CD14-positive monocyte (primary cell): ENCODE data around the gene UBR1. TPM values are rescaled to one million over a fixed set of nuclear protein-coding genes. Genes with fewer than 3 reads are reported as not detected.

ENCODE experiments used
- DNase-seq, 3 donors: peaks; one replicate each; pipeline ENCODE4 v3.0.0-alpha.2; 2011 to 2022
- H2AFZ ChIP-seq: 2 replicates; pipeline ENCODE4 v1.6.0; 2012; ENCODE audit warnings: mild to moderate bottlenecking, low read depth, low read length, inconsistent platforms; ENCODE audit not compliant: insufficient read depth, poor library complexity, severe bottlenecking
- H3K27ac ChIP-seq, 2 donors: 1 replicate in 1 of 2; 2 replicates in 1 of 2; pipeline ENCODE4 v1.5.1; 2012 to 2013; ENCODE audit warnings: low read length in 2 of 2, control low read depth in 1 of 2, inconsistent platforms in 1 of 2, low read depth in 1 of 2, mild to moderate bottlenecking in 1 of 2
- H3K27me3 ChIP-seq, 2 donors: one replicate each; pipeline versions ENCODE4 v1.6.0 to v1.6.1; 2011 to 2013; ENCODE audit warnings: low read length in 2 of 2; ENCODE audit not compliant: control insufficient read depth in 2 of 2, insufficient read depth in 2 of 2
- H3K36me3 ChIP-seq, 2 donors: replicated peaks in 1 of 2; 1 replicate in 1 of 2; 2 replicates in 1 of 2; pipeline versions ENCODE4 v1.5.1 to v1.6.1; 2012 to 2013; ENCODE audit warnings: low read length in 2 of 2, control low read depth in 1 of 2, inconsistent platforms in 1 of 2, mild to moderate bottlenecking in 1 of 2; ENCODE audit not compliant: insufficient read depth in 2 of 2, control insufficient read depth in 1 of 2
- H3K4me1 ChIP-seq, 2 donors: 1 replicate in 1 of 2; 2 replicates in 1 of 2; pipeline versions ENCODE4 v1.5.1 to v1.6.1; 2012 to 2013; ENCODE audit warnings: low read length in 2 of 2, control low read depth in 1 of 2, inconsistent platforms in 1 of 2, mild to moderate bottlenecking in 1 of 2, moderate library complexity in 1 of 2; ENCODE audit not compliant: insufficient read depth in 2 of 2, control insufficient read depth in 1 of 2
- H3K4me2 ChIP-seq: replicated peaks from 2 replicates; pipeline ENCODE3; 2012; ENCODE audit warnings: low read length, moderate library complexity, mild to moderate bottlenecking; ENCODE audit not compliant: poor library complexity, severe bottlenecking; ENCODE audit errors: extremely low read depth
- H3K4me3 ChIP-seq, 3 experiments: fragments of 200-600 bp in 1 of 3; sonication (generic) in 1 of 3; replicated peaks in 1 of 3; 1 replicate in 2 of 3; 2 replicates in 1 of 3; pipeline ENCODE4 v1.5.1; 2011 to 2013; ENCODE audit warnings: low read length in 3 of 3, mild to moderate bottlenecking in 3 of 3, control low read depth in 2 of 3, low read depth in 2 of 3, inconsistent platforms in 1 of 3, moderate library complexity in 1 of 3
- H3K79me2 ChIP-seq: 2 replicates; pipeline ENCODE4 v1.6.0; 2012; ENCODE audit warnings: mild to moderate bottlenecking, control low read depth, inconsistent platforms, low read length, moderate library complexity; ENCODE audit not compliant: insufficient read depth
- H3K9ac ChIP-seq: 2 replicates; pipeline ENCODE4 v1.6.0; 2017; ENCODE audit warnings: low read length, mild to moderate bottlenecking; ENCODE audit not compliant: insufficient read depth, poor library complexity, severe bottlenecking
- H3K9me3 ChIP-seq, 2 donors: replicated peaks in 1 of 2; 1 replicate in 1 of 2; 2 replicates in 1 of 2; pipeline versions ENCODE4 v1.5.1 to v1.6.1; 2012 to 2013; ENCODE audit warnings: low read length in 2 of 2, control low read depth in 1 of 2; ENCODE audit not compliant: control insufficient read depth in 1 of 2, insufficient read depth in 1 of 2
- H4K20me1 ChIP-seq: 2 replicates; pipeline ENCODE4 v1.6.0; 2012; ENCODE audit warnings: mild to moderate bottlenecking, low read length, control low read depth, moderate library complexity; ENCODE audit not compliant: insufficient read depth
- H3K27ac Mint-ChIP-seq, 7 donors: one replicate each; pipeline ENCODE4 v1.8.0; 2020; ENCODE audit warnings: mild to moderate bottlenecking in 7 of 7, mixed read lengths in 7 of 7, moderate library complexity in 6 of 7, inconsistent platforms in 2 of 7
- H3K27me3 Mint-ChIP-seq, 3 donors: one replicate each; pipeline ENCODE4 v1.8.0; 2021 to 2022; ENCODE audit warnings: low read depth in 3 of 3, mild to moderate bottlenecking in 3 of 3, mixed read lengths in 3 of 3, moderate library complexity in 3 of 3, inconsistent platforms in 1 of 3
- H3K36me3 Mint-ChIP-seq, 2 donors: one replicate each; pipeline ENCODE4 v1.8.0; 2020; ENCODE audit warnings: mixed read lengths in 2 of 2, inconsistent platforms in 1 of 2, mild to moderate bottlenecking in 1 of 2
- H3K4me1 Mint-ChIP-seq: one replicate; pipeline ENCODE4 v1.8.0; 2020; ENCODE audit warnings: mild to moderate bottlenecking, mixed read lengths
- H3K4me3 Mint-ChIP-seq, 2 donors: one replicate each; pipeline ENCODE4 v1.8.0; 2020; ENCODE audit warnings: mild to moderate bottlenecking in 2 of 2, mixed read lengths in 2 of 2, moderate library complexity in 1 of 2
- H3K9me3 Mint-ChIP-seq, 7 donors: one replicate each; pipeline ENCODE4 v1.8.0; 2020 to 2022; ENCODE audit warnings: mixed read lengths in 7 of 7, mild to moderate bottlenecking in 6 of 7, moderate library complexity in 6 of 7, inconsistent platforms in 2 of 7
- CTCF ChIP-seq: fragments of 200-600 bp; IDR thresholded peaks from one replicate; pipeline ENCODE4 v1.8.0; 2022; ENCODE audit warnings: antibody characterized with exemption, mild to moderate bottlenecking
- WGBS: methylation state at CpG from one replicate; pipeline ENCODE4 v1.1.5; 2013; ENCODE audit warnings: missing lambda C conversion rate; ENCODE audit not compliant: insufficient coverage; 5-methylcytosine and 5-hydroxymethylcytosine counted together
- intact Hi-C, 2 donors: fragments of 100-400 bp; cut with micrococcal nuclease; formaldehyde crosslinking; loops; one replicate each; pipeline versions ENCODE4 v1.15.0 to v1.15.1; 2023
- polyA plus RNA-seq, 3 donors: library from polyadenylated mRNA; depleted of rRNA in 1 of 3; unstranded in 2 of 3; stranded (reverse) in 1 of 3; fragments of 300-500 nt in 2 of 3; fragments of >200 nt in 1 of 3; fragmentation: Illumina TruSeq in 2 of 3; gene quantifications; 1 replicate in 2 of 3; 2 replicates in 1 of 3; pipeline ENCODE4 v1.2.3, GENCODE V29; 2012 to 2021

The UBR1 gene
- polyA plus RNA-seq, 3 donors = 5.1 to 7.9 (median 6.3) TPM

GRCh38 chr15:43067717-43068461, 37.9 kb downstream of the UBR1 start:
- no peak overlapping the region for H3K4me2 ChIP-seq
- Mint-ChIP-seq H3K4me3 (no peak overlapping the region), H3K9me3 (no peaks in the 10 kb centered on the region), H3K27me3 (no peaks in the 10 kb centered on the region), H3K36me3 (peaks cover 71 to 83% of the 10 kb centered on the region in 2 donors), H3K27ac (peak overlapping the region in 1 of 7 donors; percentile 42), H3K4me1 (peaks cover 1% of the 10 kb centered on the region)
- no peak for DNase-seq
- H3K27me3 ChIP-seq = no peaks in the 10 kb centered on the region
- no peaks in the 10 kb centered on the region for H3K9me3 ChIP-seq
- H3K79me2 ChIP-seq = no peaks in the 10 kb centered on the region
- no peak overlapping the region for H3K9ac ChIP-seq
- no peaks in the 10 kb centered on the region for H3K4me1 ChIP-seq
- peaks cover 56 to 89% of the 10 kb centered on the region in 2 donors for H3K36me3 ChIP-seq
- intact Hi-C loops = no loop called here
- no peak overlapping the region for H2AFZ ChIP-seq
- WGBS = no CpG with 5 or more reads among the region's 8 CpGs
- TF ChIP-seq CTCF = no peak
- no peak overlapping the region for H3K4me3 ChIP-seq
- no peaks in the 10 kb centered on the region for H4K20me1 ChIP-seq
- H3K27ac ChIP-seq = no peak overlapping the region

- peaks cover 87 to 92% of the 10 kb centered on the region in 2 donors for H3K36me3 Mint-ChIP-seq
- peaks cover 90 to 100% of the 10 kb centered on the region in 2 donors for H3K36me3 ChIP-seq
- no peak overlapping the region for H3K4me3 ChIP-seq
- no peak overlapping the region for H3K4me3 Mint-ChIP-seq
- H3K27me3 Mint-ChIP-seq = no peaks in the 10 kb centered on the region
- no peak for DNase-seq
- no peak overlapping the region for H3K27ac ChIP-seq
- no peaks in the 10 kb centered on the region for H3K9me3 ChIP-seq
- no peak overlapping the region for H3K9ac ChIP-seq
- H3K27ac Mint-ChIP-seq = no peak overlapping the region
- no peaks in the 10 kb centered on the region for H3K4me1 Mint-ChIP-seq
- H3K4me2 ChIP-seq = no peak overlapping the region
- no peaks in the 10 kb centered on the region for H3K27me3 ChIP-seq
- no peaks in the 10 kb centered on the region for H3K4me1 ChIP-seq
- H2AFZ ChIP-seq = no peak overlapping the region
- no peak for TF ChIP-seq CTCF
- intact Hi-C loops = no loop called here
- H4K20me1 ChIP-seq = no peaks in the 10 kb centered on the region
- H3K79me2 ChIP-seq = no peaks in the 10 kb centered on the region
- no peaks in the 10 kb centered on the region for H3K9me3 Mint-ChIP-seq
Observed at GRCh38 chr15:43056696-43057095, 49.1 kb downstream of the UBR1 start.
